GM18502 (cell line): ENCODE data around the gene SNX2.
"Not testable (repeated sequence)": the region's sequence is repeated elsewhere in the genome, so short reads cannot be mapped to it uniquely, and the experiment has no call there.

ENCODE experiments used
- ATAC-seq: cut with Tn5 transposase; IDR thresholded peaks from one replicate; pipeline ENCODE4 v1.9.1; 2021; ENCODE audit warnings: mild to moderate bottlenecking; ENCODE audit not compliant: unreplicated experiment, poor library complexity

SNX2 gene

GRCh38 chr5:122774861-122775549 lies at the start of gene SNX2:
Gene SNX2, plus strand, starts transcription at chr5:122775080. Its CDS starts 24 bp downstream, at chr5:122775104.
- ATAC-seq: peak; percentile 92

GRCh38 chr5:122727112-122727541 lies 47.8 kb upstream of the SNX2 start:
- ATAC-seq: peak; percentile 64

- peak; percentile 46 for ATAC-seq
These were observed 44.8 kb upstream of the SNX2 start for GRCh38 chr5:122730037-122730436.

GRCh38 chr5:122730456-122730855 lies 44.4 kb upstream of the SNX2 start:
- ATAC-seq: no peak

- peak; percentile 92 for ATAC-seq
These were observed 38.6 kb upstream of the SNX2 start for GRCh38 chr5:122736086-122736845.

- no peak for ATAC-seq
These were observed 36.8 kb upstream of the SNX2 start for GRCh38 chr5:122738088-122738487.

- ATAC-seq: no peak
These were observed 33.2 kb upstream of the SNX2 start for GRCh38 chr5:122741681-122742080.

- no peak for ATAC-seq
These were observed 31.6 kb upstream of the SNX2 start for GRCh38 chr5:122743261-122743660.

- no peak for ATAC-seq
These were observed 29.3 kb upstream of the SNX2 start for GRCh38 chr5:122745597-122745996.

GRCh38 chr5:122749886-122750285 lies 25.0 kb upstream of the SNX2 start:
- ATAC-seq: no peak

GRCh38 chr5:122751293-122751782 lies 23.5 kb upstream of the SNX2 start:
- ATAC-seq: no peak

- no peak for ATAC-seq
These were observed 21.4 kb upstream of the SNX2 start for GRCh38 chr5:122753500-122753899.

- no peak for ATAC-seq
These were observed 19.1 kb upstream of the SNX2 start for GRCh38 chr5:122755783-122756182.

- peak; percentile 81 for ATAC-seq
These were observed 18.5 kb upstream of the SNX2 start for GRCh38 chr5:122756264-122756911.

GRCh38 chr5:122757285-122757684 lies 17.6 kb upstream of the SNX2 start:
- ATAC-seq: peak; percentile 71

- no peak for ATAC-seq
These were observed 15.4 kb upstream of the SNX2 start for GRCh38 chr5:122759241-122760070.

GRCh38 chr5:122760236-122760635 lies 14.6 kb upstream of the SNX2 start:
- no peak for ATAC-seq

- ATAC-seq: no peak
These were observed 13.8 kb upstream of the SNX2 start for GRCh38 chr5:122761115-122761514.

GRCh38 chr5:122761896-122762295 lies 13.0 kb upstream of the SNX2 start:
- ATAC-seq: not testable (repeated sequence)

GRCh38 chr5:122766130-122766529 lies 8.8 kb upstream of the SNX2 start:
- no peak for ATAC-seq
